Testis (tissue), 3 donors: ENCODE measurements around the gene GPATCH1. TPM values are rescaled to one million over a fixed set of nuclear protein-coding genes. Genes with fewer than 3 reads are reported as not detected.

Experiments used
- DNase-seq: peaks from one replicate; pipeline ENCODE4 v3.0.0-alpha.2; 2019
- H3K27ac ChIP-seq, 2 donors: fragments of 200-600 bp; sonication (generic); one replicate each; pipeline ENCODE4 v1.5.1; 2019
- H3K27me3 ChIP-seq: fragments of 200-600 bp; sonication (generic); one replicate; pipeline ENCODE4 v1.5.1; 2019
- H3K36me3 ChIP-seq: fragments of 200-600 bp; sonication (generic); one replicate; pipeline ENCODE4 v1.5.1; 2017; ENCODE audit warnings: low read depth; ENCODE audit errors: missing control alignments
- H3K4me1 ChIP-seq: fragments of 200-600 bp; sonication (generic); one replicate; pipeline ENCODE4 v1.5.1; 2019
- H3K4me3 ChIP-seq, 2 donors: fragments of 200-600 bp; sonication (generic); one replicate each; pipeline ENCODE4 v1.5.1; 2017 to 2019
- H3K9me3 ChIP-seq: fragments of 200-600 bp; sonication (generic); one replicate; pipeline ENCODE4 v1.5.1; 2017
- POLR2A ChIP-seq: fragments of 450-650 bp; IDR thresholded peaks from one replicate; pipeline ENCODE4 v1.6.1; 2017; ENCODE audit warnings: antibody characterized with exemption, mild to moderate bottlenecking, moderate library complexity
- WGBS, 2 donors: methylation state at CpG; one replicate each; pipeline ENCODE4 v1.1.5; 2018; 5-methylcytosine and 5-hydroxymethylcytosine counted together
- intact Hi-C: fragments of 100-400 bp; cut with DNase I; formaldehyde crosslinking; loops from one replicate; pipeline ENCODE4 v1.15.1; 2023; ENCODE audit warnings: low total_unique reads
- polyA plus RNA-seq: library from polyadenylated mRNA; stranded (reverse); fragments of 350-450 nt; fragmentation: Illumina TruSeq; extraction: RNeasy Lipid Tissue Mini Kit (QIAGEN cat#74804); gene quantifications from one replicate; pipeline ENCODE4 v1.2.3, GENCODE V29; 2014; ENCODE audit warnings: low read depth, low replicate concordance; ENCODE audit not compliant: insufficient read depth
- total RNA-seq, 2 donors: library from RNA; depleted of rRNA; stranded (reverse); fragments of >200 nt; gene quantifications; one replicate each; pipeline ENCODE4 v1.2.3, GENCODE V29; 2016
- TF ChIP-seq, protein P1 (sequence below), 3 experiments: fragments of 450-650 bp in 2 of 3; fragments of 200-600 bp in 1 of 3; sonication (generic) in 1 of 3; IDR thresholded peaks; one replicate each; pipeline ENCODE4 v1.5.1; 2016 to 2019; ENCODE audit warnings: antibody characterized with exemption in 3 of 3, mild to moderate bottlenecking in 2 of 3, moderate library complexity in 1 of 3

GPATCH1 gene
- total and polyA plus RNA-seq, 3 donors from 2014 or later = 12.0 to 14.2 (median 13.1) TPM

DNA sequence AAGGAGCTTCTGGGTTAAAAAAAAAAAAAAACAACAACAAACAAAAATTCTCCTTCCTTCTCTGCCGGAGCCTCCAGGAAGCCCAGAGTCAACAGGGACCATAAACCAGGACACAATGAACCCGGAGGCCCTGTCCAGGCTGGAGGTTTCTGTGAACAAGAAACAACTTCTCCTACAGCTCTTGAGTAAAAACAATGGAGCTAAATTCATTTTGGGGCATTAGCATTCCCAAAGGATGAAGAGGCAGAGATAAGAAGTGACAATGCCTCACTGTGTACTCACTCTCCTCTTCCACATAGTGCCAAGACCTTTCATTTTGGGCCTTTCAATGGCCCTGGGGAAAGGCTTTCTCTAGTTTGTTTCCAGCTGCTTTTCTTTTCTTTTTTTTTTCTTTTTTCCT is 25.3 kb upstream of the GPATCH1 start:
- Histone ChIP-seq H3K4me3 (no peak overlapping the region), H3K27me3 (no peaks in the 10 kb centered on the region), H3K27ac (peak overlapping the region in 1 of 2 donors; percentile 14), H3K4me1 (no peaks in the 10 kb centered on the region), H3K9me3 (no peaks in the 10 kb centered on the region), H3K36me3 (no peaks in the 10 kb centered on the region)
- DNase-seq = no peak
- 18 to 33% methylated on average over 2 of the region's 2 CpGs for WGBS, 2 donors
- TF ChIP-seq, protein P1, sequence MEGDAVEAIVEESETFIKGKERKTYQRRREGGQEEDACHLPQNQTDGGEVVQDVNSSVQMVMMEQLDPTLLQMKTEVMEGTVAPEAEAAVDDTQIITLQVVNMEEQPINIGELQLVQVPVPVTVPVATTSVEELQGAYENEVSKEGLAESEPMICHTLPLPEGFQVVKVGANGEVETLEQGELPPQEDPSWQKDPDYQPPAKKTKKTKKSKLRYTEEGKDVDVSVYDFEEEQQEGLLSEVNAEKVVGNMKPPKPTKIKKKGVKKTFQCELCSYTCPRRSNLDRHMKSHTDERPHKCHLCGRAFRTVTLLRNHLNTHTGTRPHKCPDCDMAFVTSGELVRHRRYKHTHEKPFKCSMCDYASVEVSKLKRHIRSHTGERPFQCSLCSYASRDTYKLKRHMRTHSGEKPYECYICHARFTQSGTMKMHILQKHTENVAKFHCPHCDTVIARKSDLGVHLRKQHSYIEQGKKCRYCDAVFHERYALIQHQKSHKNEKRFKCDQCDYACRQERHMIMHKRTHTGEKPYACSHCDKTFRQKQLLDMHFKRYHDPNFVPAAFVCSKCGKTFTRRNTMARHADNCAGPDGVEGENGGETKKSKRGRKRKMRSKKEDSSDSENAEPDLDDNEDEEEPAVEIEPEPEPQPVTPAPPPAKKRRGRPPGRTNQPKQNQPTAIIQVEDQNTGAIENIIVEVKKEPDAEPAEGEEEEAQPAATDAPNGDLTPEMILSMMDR (IDR thresholded peaks at IDR 0.05) = no peak
- no peak for TF ChIP-seq POLR2A
- intact Hi-C loops = no loop called here

DNA sequence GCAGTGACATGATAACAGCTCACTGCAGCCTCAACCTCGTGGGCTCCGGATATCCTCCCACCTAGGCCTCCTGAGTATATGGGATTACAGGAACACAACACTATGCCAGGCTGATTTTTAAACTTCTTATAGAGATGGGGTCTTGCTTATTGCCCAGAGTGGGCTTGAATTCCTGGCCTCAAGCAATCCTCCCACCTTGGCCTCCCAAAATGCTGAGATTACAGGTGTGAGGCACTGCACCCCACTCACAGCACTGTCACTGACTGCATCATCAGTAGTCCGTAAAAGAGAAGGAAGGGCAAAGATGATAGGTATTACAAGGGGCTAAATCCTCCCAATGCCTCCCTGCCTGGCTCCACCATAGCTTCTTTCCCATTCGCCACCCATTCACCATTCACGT is 20.4 kb upstream of the GPATCH1 start:
- H3K4me3 ChIP-seq = no peak overlapping the region
- WGBS, 2 donors = 90 to 98% methylated on average over 5 of the region's 5 CpGs
- TF ChIP-seq, protein P1 (IDR thresholded peaks at IDR 0.05) = no peak
- H3K27me3 ChIP-seq = no peaks in the 10 kb centered on the region
- no peak overlapping the region for H3K27ac ChIP-seq
- H3K4me1 ChIP-seq = peaks cover 7% of the 10 kb centered on the region
- no peaks in the 10 kb centered on the region for H3K36me3 ChIP-seq
- no peak for DNase-seq
- intact Hi-C loops = no loop called here
- H3K9me3 ChIP-seq = no peaks in the 10 kb centered on the region

DNA sequence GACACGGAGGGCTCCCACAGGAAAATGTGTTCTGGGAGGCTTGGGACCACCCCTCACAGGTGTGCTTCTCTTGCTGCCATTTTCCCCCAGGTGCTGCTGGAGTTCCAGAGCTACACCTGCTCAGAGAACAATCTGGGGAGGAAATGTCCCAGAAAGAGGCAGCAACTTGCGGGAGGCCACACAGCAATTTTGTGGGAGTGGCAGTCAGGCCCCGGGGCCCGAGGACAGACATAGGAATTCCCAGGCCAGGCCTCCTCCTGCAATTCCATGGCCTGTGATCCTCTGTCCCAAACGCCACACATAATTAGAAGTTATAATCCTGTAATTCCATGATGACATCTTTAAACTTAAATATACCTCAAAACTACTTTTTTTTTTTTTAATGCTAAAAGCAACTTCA is 18.1 kb upstream of the GPATCH1 start:
- H3K4me1 ChIP-seq = peaks cover 7% of the 10 kb centered on the region
- H3K36me3 ChIP-seq = no peaks in the 10 kb centered on the region
- 75 to 85% methylated on average over 5 of the region's 5 CpGs for WGBS, 2 donors
- H3K9me3 ChIP-seq = no peaks in the 10 kb centered on the region
- no peak overlapping the region for H3K27ac ChIP-seq
- intact Hi-C loops = no loop called here
- DNase-seq = no peak
- TF ChIP-seq, protein P1 (IDR thresholded peaks at IDR 0.05) = no peak
- no peak for TF ChIP-seq POLR2A
- no peaks in the 10 kb centered on the region for H3K27me3 ChIP-seq
- no peak overlapping the region for H3K4me3 ChIP-seq

DNA sequence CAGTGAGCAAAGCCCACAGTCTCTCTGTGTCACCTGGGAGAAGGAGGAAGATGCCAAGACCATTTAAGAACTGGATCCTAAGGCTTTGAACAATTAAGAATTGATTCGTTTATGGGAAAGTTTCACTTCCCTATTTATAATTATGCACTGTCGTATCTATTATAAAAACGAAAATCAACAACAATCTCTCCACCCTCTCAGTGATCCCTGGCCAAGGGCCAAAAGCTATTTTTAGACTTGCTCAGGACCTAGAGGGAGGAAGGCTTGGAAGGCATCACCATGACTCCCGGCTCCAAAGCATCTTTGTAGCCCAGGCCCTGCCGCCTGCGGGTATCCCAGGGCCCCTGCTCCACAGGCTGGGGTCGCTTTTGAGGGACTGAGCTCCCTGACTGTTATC is 17.6 kb upstream of the GPATCH1 start:
- WGBS, 2 donors = 10 to 14% methylated on average over 7 of the region's 7 CpGs
- H3K4me1 ChIP-seq = peaks cover 7% of the 10 kb centered on the region
- intact Hi-C loops = no loop called here
- H3K27ac ChIP-seq = no peak overlapping the region
- H3K9me3 ChIP-seq = no peaks in the 10 kb centered on the region
- no peaks in the 10 kb centered on the region for H3K36me3 ChIP-seq
- DNase-seq = no peak
- no peaks in the 10 kb centered on the region for H3K27me3 ChIP-seq
- TF ChIP-seq, protein P1 (IDR thresholded peaks at IDR 0.05) = no peak
- no peak for TF ChIP-seq POLR2A
- H3K4me3 ChIP-seq = peak overlapping the region in 1 of 2 donors; percentile 58

DNA sequence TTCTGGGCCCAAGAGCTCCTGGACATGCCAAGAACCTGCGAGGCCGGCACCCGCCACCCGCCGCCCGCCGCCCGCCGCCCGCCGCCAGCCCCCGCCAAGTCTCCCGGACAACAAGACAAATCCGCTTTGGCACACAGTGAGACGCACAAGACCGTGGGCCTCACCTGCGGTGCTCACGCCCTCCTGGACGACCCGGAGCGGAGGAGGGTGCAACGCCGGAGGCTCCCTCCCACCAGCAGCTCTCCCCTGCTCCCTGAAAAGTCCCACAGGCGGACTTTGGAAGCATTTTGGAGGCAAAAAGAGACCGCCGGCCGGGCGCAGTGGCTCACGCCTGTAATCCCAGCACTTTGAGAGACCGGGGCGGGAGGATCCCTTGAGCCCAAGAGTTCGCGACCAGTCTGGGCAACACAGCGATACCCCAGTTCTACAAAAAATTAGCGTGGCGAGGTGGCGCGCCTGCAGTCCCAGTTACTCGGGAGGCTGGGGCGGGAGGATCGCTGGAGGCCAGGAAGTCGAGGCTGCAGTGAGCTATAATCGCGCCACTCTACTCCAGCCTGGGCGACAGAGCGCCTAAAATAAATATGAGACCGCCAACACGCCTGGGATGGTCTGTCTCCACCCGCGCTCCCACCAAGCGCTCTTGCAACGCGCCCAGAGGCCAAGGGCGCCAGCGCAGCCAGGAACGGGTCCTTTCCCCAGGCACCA is 17.1 kb upstream of the GPATCH1 start:
- 0 to 7% methylated on average over 3 to 39 of the region's 56 CpGs for WGBS, 2 donors
- no peaks in the 10 kb centered on the region for H3K36me3 ChIP-seq
- H3K4me1 ChIP-seq = peaks cover 7% of the 10 kb centered on the region
- TF ChIP-seq, protein P1 (IDR thresholded peaks at IDR 0.05) = no peak
- no peak for TF ChIP-seq POLR2A
- H3K27me3 ChIP-seq = no peaks in the 10 kb centered on the region
- peak overlapping the region; percentile 58 to 70 for H3K4me3 ChIP-seq
- no peak overlapping the region for H3K27ac ChIP-seq
- H3K9me3 ChIP-seq = no peaks in the 10 kb centered on the region
- intact Hi-C loops = no loop called here
- no peak for DNase-seq
